CD4-positive, alpha-beta memory T cell (primary cell): ENCODE measurements around the gene SLC35F5. TPM values are rescaled to one million over a fixed set of nuclear protein-coding genes. Genes with fewer than 3 reads are reported as not detected.
"Not testable (repeated sequence)": the region's sequence is repeated elsewhere in the genome, so short reads cannot be mapped to it uniquely, and the experiment has no call there.

Experiments used
- CTCF ChIA-PET: fragments of 350-600 bp; sonication (Branson Sonifier 250); formaldehyde crosslinking; loops from one replicate; lab custom pipeline; 2021; ENCODE audit warnings: inconsistent platforms; ENCODE audit not compliant: partially characterized antibody; lab: Charles Lee
- POLR2A ChIA-PET: fragments of 350-600 bp; sonication (Branson Sonifier 250); formaldehyde crosslinking; loops from one replicate; lab custom pipeline; 2021; ENCODE audit not compliant: partially characterized antibody; lab: Charles Lee
- DNase-seq, 5 donors: peaks; one replicate each; pipeline versions ENCODE4 v3.0.0 to v3.0.0-alpha.2; 2020 to 2022; ENCODE audit warnings: mixed read lengths in 1 of 5
- H3K27ac ChIP-seq: one replicate; pipeline ENCODE4 v1.7.0; 2013; ENCODE audit warnings: low read depth, low read length
- H3K27me3 ChIP-seq: 2 replicates; pipeline ENCODE4 v1.7.0; 2013; ENCODE audit warnings: mild to moderate bottlenecking, low read length, moderate library complexity; ENCODE audit not compliant: insufficient read depth
- H3K36me3 ChIP-seq: 2 replicates; pipeline ENCODE4 v1.7.0; 2013; ENCODE audit warnings: mild to moderate bottlenecking, low read length, moderate library complexity; ENCODE audit not compliant: insufficient read depth
- H3K4me1 ChIP-seq: 2 replicates; pipeline ENCODE4 v1.7.0; 2013; ENCODE audit warnings: mild to moderate bottlenecking, low read length, moderate library complexity; ENCODE audit not compliant: insufficient read depth
- H3K4me3 ChIP-seq, 2 donors: one replicate each; pipeline ENCODE4 v1.7.0; 2013; ENCODE audit warnings: low read length in 2 of 2, mild to moderate bottlenecking in 1 of 2
- H3K9me3 ChIP-seq, 2 donors: one replicate each; pipeline ENCODE4 v1.7.0; 2013; ENCODE audit warnings: low read length in 2 of 2, control low read depth in 1 of 2; ENCODE audit not compliant: control insufficient read depth in 1 of 2
- H3K27ac Mint-ChIP-seq, 7 donors: one replicate each; pipeline ENCODE4 v1.8.0; 2020 to 2021; ENCODE audit warnings: mixed read lengths in 7 of 7, mild to moderate bottlenecking in 6 of 7, inconsistent platforms in 3 of 7, moderate library complexity in 3 of 7
- H3K27me3 Mint-ChIP-seq, 2 donors: one replicate each; pipeline ENCODE4 v1.8.0; 2020 to 2021; ENCODE audit warnings: mixed read lengths in 2 of 2
- H3K36me3 Mint-ChIP-seq, 2 donors: one replicate each; pipeline ENCODE4 v1.8.0; 2020 to 2021; ENCODE audit warnings: mixed read lengths in 2 of 2, inconsistent platforms in 1 of 2, mild to moderate bottlenecking in 1 of 2
- H3K4me1 Mint-ChIP-seq, 4 donors: one replicate each; pipeline ENCODE4 v1.8.0; 2020 to 2021; ENCODE audit warnings: mixed read lengths in 4 of 4, mild to moderate bottlenecking in 1 of 4
- H3K4me3 Mint-ChIP-seq, 8 donors: one replicate each; pipeline ENCODE4 v1.8.0; 2020 to 2021; ENCODE audit warnings: mixed read lengths in 8 of 8, mild to moderate bottlenecking in 7 of 8, moderate library complexity in 6 of 8, inconsistent platforms in 3 of 8
- H3K9me3 Mint-ChIP-seq, 8 donors: one replicate each; pipeline ENCODE4 v1.8.0; 2020 to 2021; ENCODE audit warnings: mixed read lengths in 8 of 8, mild to moderate bottlenecking in 5 of 8, inconsistent platforms in 3 of 8, moderate library complexity in 1 of 8
- intact Hi-C: fragments of 100-400 bp; cut with micrococcal nuclease; formaldehyde crosslinking; loops from one replicate; pipeline ENCODE4 v1.15.1; 2023
- microRNA-seq: library from miRNA; unstranded; fragments of <30 nt; microRNA quantifications from one replicate; pipeline ENCODE4 v1.2.0, GENCODE V29; 2021; ENCODE audit warnings: borderline replicate concordance, borderline number of aligned reads, borderline microRNAs expressed, mixed read lengths
- polyA plus RNA-seq, 2 donors: library from polyadenylated mRNA; unstranded; fragments of 300-500 nt; fragmentation: Illumina TruSeq; gene quantifications; one replicate each; pipeline ENCODE4 v1.2.3, GENCODE V29; 2021
- total RNA-seq, 2 experiments: library from RNA; stranded (reverse); gene quantifications; one replicate each; pipeline ENCODE4 v1.2.3, GENCODE V29; 2021

SLC35F5 gene
- total and polyA plus RNA-seq, 4 experiments from 2014 or later, result 4.5 to 30.9 (median 17.9) TPM

DNA sequence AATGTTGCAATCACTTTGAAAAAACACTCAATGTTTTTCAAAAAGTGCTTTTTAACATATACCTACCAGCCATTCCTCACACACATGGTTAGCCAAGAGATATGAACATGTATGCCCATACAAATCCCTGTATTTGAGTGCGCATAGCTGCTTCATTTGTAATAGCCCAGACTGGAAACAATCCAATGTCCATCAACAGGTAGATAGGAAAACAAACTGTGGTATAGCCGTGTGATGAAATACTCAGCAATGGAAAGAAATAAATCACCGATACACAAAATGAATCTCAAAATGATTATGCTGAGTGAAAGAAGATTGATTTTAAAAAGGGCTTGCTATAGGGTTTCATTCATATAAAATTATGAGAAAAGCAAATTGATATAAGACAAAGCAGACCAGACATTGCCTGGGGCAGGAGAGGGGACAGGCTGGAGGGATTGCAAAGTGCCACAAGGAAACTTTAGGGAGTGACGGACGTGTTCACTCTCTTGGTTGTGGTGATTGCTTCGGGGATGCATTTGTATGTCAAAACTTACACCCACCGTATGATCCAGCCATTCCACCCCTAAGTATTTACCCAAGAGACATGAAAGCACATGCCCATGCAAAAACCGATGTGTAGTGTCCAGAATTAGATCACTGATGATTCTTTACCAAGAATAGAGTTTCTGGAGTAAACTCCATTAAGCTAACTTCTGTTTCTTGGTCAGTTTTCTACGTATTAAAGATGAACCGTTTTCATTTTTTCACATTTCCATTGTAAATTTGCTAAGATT is 93.0 kb downstream of the SLC35F5 start:
- H3K4me3 Mint-ChIP-seq, CTCF ChIA-PET, POLR2A ChIA-PET, H3K27me3 ChIP-seq, H3K27ac Mint-ChIP-seq, H3K27me3 Mint-ChIP-seq, H3K9me3 ChIP-seq, H3K27ac ChIP-seq, H3K4me3 ChIP-seq, H3K4me1 ChIP-seq, intact Hi-C loops, H3K4me1 Mint-ChIP-seq, DNase-seq, H3K36me3 Mint-ChIP-seq, H3K36me3 ChIP-seq, H3K9me3 Mint-ChIP-seq: not testable (repeated sequence)

Small RNA genes lying within 50 kb of the gene (microRNA-seq; reads per million reads assigned to microRNA genes)
- not detected for gene MIR4782

Other genes with a start within 250 kb of the SLC35F5 start
- gene RABL2A, start 129.4 kb downstream of the SLC35F5 start, total RNA-seq, result 10 to 100 TPM; 46.5 to 47.3 TPM
- 10 to 100 TPM in 1 of 2 donors, 1 to 10 TPM in 1; 10.0 to 10.6 TPM for gene RABL2A, start 129.4 kb downstream of the SLC35F5 start, polyA plus RNA-seq
- gene ACTR3, start 133.4 kb upstream of the SLC35F5 start, total RNA-seq, result 100 to 1,000 TPM; 247 to 251 TPM
- gene ACTR3, start 133.4 kb upstream of the SLC35F5 start, polyA plus RNA-seq, result 100 to 1,000 TPM; 541 to 567 TPM